NCI-H1105 (cell line): Measurements from ENCODE around the gene FOXO1.

Experiments used
- DNase-seq: peaks from one replicate; lab custom pipeline; 2025; lab: John Stamatoyannopoulos, UW

FOXO1 gene

GRCh38 chr13:40540328-40541044 is 126.0 kb downstream of the FOXO1 start:
- DNase-seq: no peak

- DNase-seq: no peak
Observed at GRCh38 chr13:40539576-40540327, 126.7 kb downstream of the FOXO1 start.

- DNase-seq: no peak
Observed at GRCh38 chr13:40537146-40537895, 129.1 kb downstream of the FOXO1 start.

- no peak for DNase-seq
Observed at GRCh38 chr13:40536443-40537113, 129.9 kb downstream of the FOXO1 start.

GRCh38 chr13:40535345-40535836 is 131.1 kb downstream of the FOXO1 start:
- no peak for DNase-seq

- no peak for DNase-seq
Observed at GRCh38 chr13:40534456-40534855, 132.0 kb downstream of the FOXO1 start.

- no peak for DNase-seq
Observed at GRCh38 chr13:40533072-40533471, 133.4 kb downstream of the FOXO1 start.

GRCh38 chr13:40530961-40531360 is 135.5 kb downstream of the FOXO1 start:
- DNase-seq: no peak

GRCh38 chr13:40528881-40529280 is 137.6 kb downstream of the FOXO1 start:
- no peak for DNase-seq

GRCh38 chr13:40527914-40528313 is 138.5 kb downstream of the FOXO1 start:
- DNase-seq: no peak

GRCh38 chr13:40522282-40522681 is 144.2 kb downstream of the FOXO1 start:
- DNase-seq: no peak

GRCh38 chr13:40520916-40521315 is 145.5 kb downstream of the FOXO1 start:
- no peak for DNase-seq

- no peak for DNase-seq
Observed at GRCh38 chr13:40519637-40520036, 146.8 kb downstream of the FOXO1 start.

- DNase-seq: no peak
Observed at GRCh38 chr13:40518481-40518882, 148.0 kb downstream of the FOXO1 start.

GRCh38 chr13:40517486-40518480 is 148.7 kb downstream of the FOXO1 start:
- no peak for DNase-seq

- DNase-seq: no peak
Observed at GRCh38 chr13:40515702-40516101, 150.7 kb downstream of the FOXO1 start.

GRCh38 chr13:40514802-40515201 is 151.6 kb downstream of the FOXO1 start:
- DNase-seq: no peak

GRCh38 chr13:40509876-40510275 is 156.6 kb downstream of the FOXO1 start:
- DNase-seq: no peak

- no peak for DNase-seq
Observed at GRCh38 chr13:40508767-40509342, 157.6 kb downstream of the FOXO1 start.

- no peak for DNase-seq
Observed at GRCh38 chr13:40508127-40508526, 158.3 kb downstream of the FOXO1 start.
